Mammary epithelial cell (primary cell): ENCODE results near the gene ATP1B4.

Source experiments
- CTCF ChIP-seq, 2 donors: IDR thresholded peaks in 1 of 2; conservative IDR thresholded peaks in 1 of 2; 2 replicates each; pipeline ENCODE4 v1.5.1; 2011 to 2012; ENCODE audit warnings: inconsistent platforms in 2 of 2, low read length in 2 of 2, mild to moderate bottlenecking in 2 of 2, control low read depth in 1 of 2, low read depth in 1 of 2; ENCODE audit not compliant: insufficient read depth in 1 of 2; ENCODE audit errors: extremely low read depth in 1 of 2
- EZH2 ChIP-seq: IDR thresholded peaks from 2 replicates; pipeline ENCODE4 v1.6.1; 2012; ENCODE audit warnings: low read length, inconsistent platforms, borderline replicate concordance

- TF ChIP-seq EZH2 (no peak), CTCF (conservative IDR thresholded peaks at IDR 0.05 in 1 of 2, IDR thresholded peaks at IDR 0.05 in 1 of 2; ENCODE audit: extremely low read depth in 1 of 2, insufficient read depth in 1 of 2, low read depth in 1 of 2, low read length in 2 of 2) (no peak)
These were observed 39.4 kb downstream of the ATP1B4 start for GRCh38 chrX:120401301-120401700.
